T follicular helper cell (primary cell): ENCODE results near the gene LIPA.

Experiments
- DNase-seq: peaks from one replicate; pipeline ENCODE4 v3.0.0-alpha.2; 2020; ENCODE audit warnings: low read depth

The LIPA gene

DNA sequence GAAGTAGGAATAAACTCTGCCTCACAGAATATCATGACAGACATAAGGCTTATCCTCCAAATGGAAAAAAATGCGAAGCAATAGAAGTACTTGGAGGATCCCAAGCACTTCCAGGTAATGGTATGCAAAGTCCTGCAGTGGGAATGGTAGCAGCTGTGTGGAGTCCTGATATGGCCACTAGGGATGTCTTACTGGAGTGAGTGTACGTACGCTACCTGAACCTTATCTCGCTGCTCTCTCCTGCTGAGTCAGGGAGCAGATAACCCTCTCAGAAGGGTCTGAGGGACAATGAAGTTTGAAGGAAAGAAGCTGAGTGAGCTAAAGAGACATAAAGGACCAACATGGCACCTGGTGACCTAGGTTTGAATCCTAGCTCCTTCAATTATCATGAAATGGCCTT, 86.7 kb downstream of the LIPA start:
- no peak for DNase-seq

DNA sequence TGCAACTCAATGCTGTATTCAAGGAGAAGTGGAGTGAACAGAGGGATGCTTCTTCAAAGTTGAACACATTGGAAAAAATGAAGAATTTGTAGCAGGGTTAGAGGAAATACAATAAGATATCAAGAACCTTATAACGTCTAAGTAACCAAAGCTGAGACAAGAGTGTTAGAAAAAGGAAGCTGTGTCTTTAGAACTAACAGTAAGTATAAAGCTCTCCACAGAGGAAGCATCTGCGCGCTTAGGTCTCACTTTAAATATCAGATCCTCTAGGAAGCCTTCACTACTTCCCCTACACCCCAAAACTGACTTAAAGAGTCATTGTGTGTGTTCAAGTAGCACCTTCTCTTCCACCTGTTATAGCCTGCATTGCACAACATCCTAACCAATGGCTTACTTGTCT, 87.5 kb downstream of the LIPA start:
- DNase-seq: no peak
